Measurements from ENCODE around the gene GRM5.
"Not testable (repeated sequence)": the region's sequence is repeated elsewhere in the genome, so short reads cannot be mapped to it uniquely, and the experiment has no call there.

The GRM5 gene

DNA sequence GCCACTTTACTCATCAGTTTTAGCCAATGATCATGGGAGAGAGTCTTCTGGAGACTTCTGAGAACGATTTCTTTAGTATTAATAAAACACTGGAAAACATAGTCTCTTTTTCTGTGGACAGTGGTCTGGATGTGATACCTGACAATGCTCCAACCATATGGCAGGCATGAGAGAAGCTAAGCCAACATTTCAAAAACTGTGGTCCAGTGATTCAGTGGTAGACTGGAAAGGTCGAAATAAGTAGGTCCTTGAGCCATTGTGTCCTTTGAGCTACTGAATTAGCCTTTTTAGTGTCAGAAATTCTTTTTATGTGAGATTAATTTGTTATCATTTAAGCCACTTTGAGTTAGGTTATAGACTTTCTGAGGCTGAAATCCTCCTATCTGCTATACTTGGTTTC, 530.5 kb downstream of the GRM5 start:
- DNase-seq, result no peak

GRCh38 chr11:88534706-88535105, 531.1 kb downstream of the GRM5 start:
- not testable (repeated sequence) for DNase-seq

- no peak for DNase-seq
Observed at GRCh38 chr11:88534185-88534584, 531.6 kb downstream of the GRM5 start.

DNA sequence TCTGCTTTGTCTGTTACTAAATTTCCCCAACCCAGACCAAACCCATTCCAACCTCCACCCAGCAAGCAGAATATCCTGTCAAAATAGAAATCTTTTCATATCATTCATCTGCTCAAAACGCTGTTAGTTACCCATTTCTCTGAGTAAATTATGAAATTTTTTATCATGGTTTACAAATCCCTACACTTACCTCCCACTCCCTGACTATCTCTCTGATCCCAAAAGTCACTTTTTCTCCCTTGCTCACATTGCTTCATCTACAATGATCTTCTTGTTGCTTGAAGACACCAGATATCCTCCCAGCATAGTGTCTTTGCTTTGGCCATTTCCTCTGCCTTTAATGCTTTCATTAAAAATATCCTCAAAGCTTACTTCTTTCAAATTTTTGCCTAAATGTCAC, 532.8 kb downstream of the GRM5 start:
- no peak for DNase-seq

DNA sequence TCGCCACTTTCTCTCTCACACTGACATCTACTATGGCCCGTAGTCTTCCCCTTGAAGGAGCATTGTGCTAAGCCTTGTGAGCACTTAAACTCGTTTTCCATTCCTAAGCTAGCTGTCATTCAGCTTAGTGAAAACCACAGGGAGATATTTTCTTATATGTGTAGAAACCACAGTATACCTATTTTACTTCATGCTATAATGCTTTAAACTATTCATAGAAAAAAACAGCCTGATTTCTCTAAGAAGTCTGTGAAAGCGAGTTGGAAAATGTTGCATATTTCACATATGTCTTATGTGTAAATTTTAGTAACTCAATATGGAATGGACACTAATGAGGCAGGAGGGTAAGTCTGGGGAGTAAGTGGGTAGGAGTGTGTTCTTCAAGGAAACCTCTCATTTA, 534.0 kb downstream of the GRM5 start:
- DNase-seq, result no peak

DNA sequence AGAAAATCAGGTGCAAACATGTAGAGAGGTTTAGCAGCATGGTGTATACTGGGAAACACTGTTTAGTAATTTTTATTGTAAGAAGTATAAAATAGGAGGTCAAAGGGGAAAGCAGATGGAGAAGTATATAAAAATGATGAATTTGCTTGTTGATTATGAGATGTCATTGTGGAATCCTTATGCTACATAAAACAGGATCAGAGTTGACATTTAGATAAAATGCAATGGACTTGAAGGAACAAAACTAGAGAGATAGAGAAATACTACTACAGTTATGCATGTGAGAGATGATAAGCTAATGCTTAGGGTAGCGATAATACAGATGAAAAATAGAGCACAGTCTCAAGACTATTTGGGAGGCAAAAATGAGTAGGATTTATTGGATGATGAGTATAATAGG, 536.4 kb downstream of the GRM5 start:
- no peak for DNase-seq

GRCh38 chr11:88523386-88524071, 542.3 kb downstream of the GRM5 start:
- no peak for DNase-seq

DNA sequence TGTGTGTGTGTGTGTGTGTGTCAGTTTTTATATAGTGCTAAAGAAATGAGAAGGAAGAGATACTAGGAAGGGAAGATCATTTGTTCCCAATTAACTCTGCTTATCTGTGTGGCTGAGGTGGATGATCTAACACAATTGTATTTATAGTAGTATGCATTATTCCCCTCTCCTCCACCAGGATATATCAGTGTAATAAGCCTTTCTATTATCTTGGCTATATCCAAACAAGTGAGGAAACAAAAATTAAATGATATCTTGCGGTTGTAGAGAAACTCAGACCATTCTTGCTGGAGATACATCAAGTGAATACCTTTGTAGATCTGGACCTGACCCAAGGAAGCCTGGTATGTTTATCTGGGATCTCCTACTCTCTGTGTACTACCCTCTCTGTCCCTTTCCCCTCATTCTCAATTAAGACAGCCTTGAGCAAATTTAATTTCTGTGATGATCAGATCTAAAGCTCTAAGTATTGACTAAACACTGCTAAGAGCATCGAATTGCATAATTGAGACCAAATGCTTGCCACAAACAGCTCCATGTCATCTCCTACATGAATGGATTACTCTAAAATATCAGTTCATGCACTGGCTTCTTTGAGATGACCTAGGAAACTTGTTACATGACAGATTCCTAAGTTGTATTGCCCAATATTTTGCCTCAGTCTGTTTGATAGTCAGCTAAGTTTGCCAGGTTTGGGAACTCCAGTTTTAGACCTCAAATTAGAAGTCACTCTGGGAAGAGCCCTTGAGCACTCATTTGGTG, 543.0 kb downstream of the GRM5 start:
- DNase-seq, result no peak

GRCh38 chr11:88521799-88522201, 544.0 kb downstream of the GRM5 start:
- no peak for DNase-seq

GRCh38 chr11:88521399-88521798, 544.4 kb downstream of the GRM5 start:
- no peak for DNase-seq

DNA sequence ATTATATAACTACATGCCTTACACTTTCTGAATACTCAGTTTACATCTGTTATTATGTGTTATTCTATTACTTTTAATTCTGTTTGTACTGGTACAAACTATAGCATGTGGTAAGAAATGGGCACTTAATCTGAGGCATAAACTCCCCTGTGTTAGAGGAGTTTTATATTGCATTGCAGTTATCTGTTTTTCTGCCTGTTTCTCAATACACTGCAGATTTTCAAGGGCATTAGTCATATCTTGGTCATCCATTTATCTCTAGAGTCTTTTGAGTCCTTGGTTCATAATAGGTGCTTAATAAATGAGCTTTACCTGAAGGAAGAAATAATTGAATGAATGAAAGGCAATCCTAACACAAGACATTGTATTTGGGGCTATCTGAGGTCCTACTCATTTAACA, 545.4 kb downstream of the GRM5 start:
- DNase-seq, result no peak

DNA sequence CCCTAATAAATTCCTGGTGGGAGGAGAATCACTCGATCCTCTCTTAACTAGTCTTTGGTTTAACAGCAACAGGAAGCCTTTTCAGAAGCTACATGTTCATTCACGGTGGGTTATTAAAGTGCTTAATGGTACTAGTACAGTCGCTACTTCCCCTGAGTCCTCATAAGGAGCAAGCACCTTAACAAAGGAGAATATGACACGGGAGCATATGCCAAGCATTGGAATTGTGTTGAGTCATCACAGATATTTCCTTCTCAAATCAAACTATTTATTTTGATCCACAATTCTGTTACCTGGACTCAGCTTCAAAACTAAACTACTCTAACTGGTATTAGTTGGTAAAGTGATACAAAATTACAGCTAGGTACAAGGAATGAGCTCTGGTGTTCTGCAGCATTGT, 550.8 kb downstream of the GRM5 start:
- DNase-seq, result no peak

DNA sequence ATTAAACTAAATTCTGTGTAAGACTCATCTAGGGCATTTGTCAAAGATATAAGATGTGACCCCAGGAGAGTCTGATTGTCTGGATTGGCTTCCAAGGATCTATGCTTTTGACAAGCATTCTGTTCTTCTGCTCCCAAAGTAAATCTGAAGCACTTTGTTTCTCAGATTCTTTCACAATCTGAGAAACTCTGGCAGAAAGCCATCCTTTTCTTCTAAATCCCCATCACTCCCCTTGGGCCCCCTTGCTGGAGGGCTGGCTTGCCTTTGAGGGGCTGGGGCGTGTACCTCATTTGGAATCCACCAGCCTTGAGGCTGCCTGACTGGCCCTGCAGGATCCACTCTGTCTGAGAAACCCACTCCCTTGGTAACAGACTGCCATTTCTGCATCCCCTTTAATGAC, 554.8 kb downstream of the GRM5 start:
- DNase-seq, result no peak

GRCh38 chr11:88508759-88509581, 556.8 kb downstream of the GRM5 start:
- DNase-seq, result no peak

DNA sequence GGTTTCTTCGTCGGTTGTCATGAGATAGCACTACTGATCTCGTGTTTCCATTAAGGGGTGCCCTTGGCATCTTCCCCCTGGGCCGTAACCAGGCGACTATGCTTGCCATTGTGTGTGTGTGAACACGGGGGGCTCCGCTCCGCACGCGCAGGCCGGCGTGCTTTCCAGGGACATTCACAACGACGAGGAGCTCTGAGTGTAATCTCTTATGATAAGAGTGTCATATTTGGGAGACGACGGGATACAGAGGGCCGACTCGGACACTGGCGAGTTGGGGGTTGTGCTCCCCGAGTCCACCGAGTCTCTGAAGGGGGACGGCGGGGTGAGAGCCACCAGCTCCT, 557.4 kb downstream of the GRM5 start:
- no peak for DNase-seq

- no peak for DNase-seq
Observed at GRCh38 chr11:88507771-88508417, 557.9 kb downstream of the GRM5 start.

- no peak for DNase-seq
Observed at GRCh38 chr11:88501541-88501940, 564.2 kb downstream of the GRM5 start.

DNA sequence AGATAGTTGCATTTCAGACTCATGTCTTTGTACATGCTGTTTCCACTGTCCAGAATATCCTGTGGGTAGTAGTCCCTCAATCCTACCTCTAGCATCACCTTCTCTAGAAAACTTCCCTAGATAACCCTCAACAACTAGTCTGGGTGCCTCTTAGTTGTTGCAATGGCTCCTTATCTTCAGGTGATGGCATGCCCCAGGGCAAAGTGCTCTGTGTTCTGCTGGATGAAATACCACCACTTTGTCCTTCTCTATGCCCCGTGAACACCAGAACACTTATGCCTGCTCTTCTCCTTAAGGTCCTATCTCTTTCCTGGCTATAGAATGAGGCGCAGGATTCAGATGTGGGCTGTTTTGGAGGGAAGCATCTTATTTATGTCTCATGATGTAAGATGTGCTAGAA, 569.9 kb downstream of the GRM5 start:
- DNase-seq, result no peak

DNA sequence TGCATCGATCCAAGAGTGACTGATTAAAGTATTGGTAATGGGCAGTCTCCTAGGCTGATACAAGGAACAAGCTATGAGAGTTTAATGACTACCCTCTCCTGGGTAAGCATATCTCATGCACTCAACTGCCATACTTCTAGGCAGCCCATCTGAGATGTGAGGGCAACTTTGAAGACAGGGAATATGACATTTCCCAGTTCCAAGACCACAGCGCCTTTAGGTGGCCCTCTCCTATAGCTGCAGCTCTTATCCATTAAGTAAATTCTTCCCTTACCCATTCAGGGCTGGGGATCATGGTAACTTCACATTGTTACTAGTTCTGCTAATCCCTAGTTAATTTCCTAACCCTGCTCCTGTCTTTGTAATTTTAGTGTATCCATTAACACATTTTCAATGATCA, 570.9 kb downstream of the GRM5 start:
- no peak for DNase-seq

DNA sequence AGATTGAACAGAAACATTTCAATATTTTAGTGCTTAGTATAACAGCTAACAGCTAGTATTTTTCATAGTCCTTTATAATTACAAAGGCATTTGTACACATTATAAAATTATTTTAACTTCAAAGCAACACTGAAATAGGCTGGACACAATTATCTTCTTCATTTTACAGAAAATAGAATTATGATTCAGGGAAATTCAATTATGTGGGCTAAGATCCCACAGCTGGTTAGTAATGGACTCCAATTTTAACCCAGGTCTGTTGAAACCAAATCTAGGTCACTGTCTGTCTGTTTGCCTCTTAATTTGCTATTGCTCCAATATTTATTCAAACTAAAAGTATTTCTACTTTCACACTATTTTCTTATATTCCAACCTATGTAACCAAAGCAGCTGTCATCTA, 574.1 kb downstream of the GRM5 start:
- DNase-seq, result no peak

DNA sequence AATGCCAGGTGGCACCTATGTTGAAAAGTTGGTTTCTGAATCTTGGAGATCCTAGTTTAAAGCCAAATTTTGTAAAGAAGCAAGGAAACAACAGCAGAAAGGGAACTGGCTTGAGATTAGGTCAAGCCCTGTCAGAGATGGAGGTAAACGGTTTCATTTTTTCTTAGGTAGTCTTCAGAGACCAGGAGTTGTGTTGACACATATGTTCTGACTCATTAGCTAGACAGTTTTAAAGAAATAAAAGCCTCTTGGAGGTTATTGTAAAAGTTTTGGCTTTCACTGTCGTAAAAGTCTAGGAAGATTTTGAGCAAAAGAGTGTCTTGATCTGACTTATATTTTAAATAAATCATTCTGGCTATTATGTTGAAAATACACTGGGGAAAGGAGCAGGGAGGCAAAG, 576.8 kb downstream of the GRM5 start:
- DNase-seq, result no peak

DNA sequence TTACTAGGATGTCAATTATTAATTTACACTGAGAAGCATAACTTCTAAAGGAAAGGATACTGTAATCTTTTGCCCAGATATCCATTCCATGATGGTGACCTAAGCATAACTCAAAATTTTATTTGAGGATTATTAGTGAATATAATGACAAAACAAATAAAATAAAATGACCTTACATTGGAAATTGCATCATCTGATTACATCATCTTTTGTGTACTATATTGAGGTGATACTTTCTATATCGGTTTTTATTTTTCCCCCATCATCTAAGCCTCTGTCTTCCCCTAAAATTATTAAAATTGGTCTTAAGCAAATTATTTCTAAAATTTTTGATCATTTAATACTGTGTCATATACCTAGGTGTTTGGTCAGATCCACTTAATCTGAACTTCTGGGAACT, 578.1 kb downstream of the GRM5 start:
- DNase-seq, result no peak

- DNase-seq, result peak; percentile 10
Observed at GRCh38 chr11:88484873-88485621, 580.7 kb downstream of the GRM5 start.

All from activated CD4-positive, alpha-beta T cell treated with anti-CD3 and anti-CD28 coated beads, Interleukin-2, amount 50 U/mL, for 1 hour (primary cell).